Neural progenitor cell (in vitro differentiated cells): Measurements from ENCODE around the gene GATA6. TPM values are rescaled to one million over a fixed set of nuclear protein-coding genes. Genes with fewer than 3 reads are reported as not detected.

Experiments
- DNase-seq: peaks from one replicate; pipeline ENCODE4 v3.0.0-alpha.2; 2016; ENCODE audit warnings: low spot score
- H2AFZ ChIP-seq: fragments of 200-600 bp; sonication (generic); replicated peaks from 2 replicates; pipeline ENCODE4 v1.6.1; 2016; ENCODE audit warnings: antibody characterized with exemption
- H3F3A ChIP-seq: fragments of 200-600 bp; sonication (generic); 2 replicates; pipeline ENCODE4 v1.6.1; 2016; ENCODE audit warnings: antibody characterized with exemption, low read depth
- H3K27ac ChIP-seq: fragments of 200-600 bp; sonication (generic); 2 replicates; pipeline ENCODE4 v1.5.1; 2016; ENCODE audit warnings: mild to moderate bottlenecking
- H3K27me3 ChIP-seq: fragments of 200-600 bp; sonication (generic); 2 replicates; pipeline ENCODE4 v1.6.1; 2016; ENCODE audit warnings: mild to moderate bottlenecking, moderate library complexity
- H3K36me3 ChIP-seq: fragments of 200-600 bp; sonication (generic); 2 replicates; pipeline ENCODE4 v1.5.1; 2016
- H3K4me1 ChIP-seq: fragments of 200-600 bp; sonication (generic); 2 replicates; pipeline ENCODE4 v1.6.1; 2016; ENCODE audit warnings: mixed run types
- H3K4me2 ChIP-seq: fragments of 200-600 bp; sonication (generic); 2 replicates; pipeline ENCODE4 v1.6.1; 2016
- H3K4me3 ChIP-seq: fragments of 200-600 bp; sonication (generic); 2 replicates; pipeline ENCODE4 v1.5.1; 2016
- H3K79me2 ChIP-seq: fragments of 200-600 bp; sonication (generic); 2 replicates; pipeline ENCODE4 v1.6.1; 2016; ENCODE audit warnings: low read depth
- H3K9ac ChIP-seq: fragments of 200-600 bp; sonication (generic); 2 replicates; pipeline ENCODE4 v1.6.1; 2016
- H3K9me3 ChIP-seq: fragments of 200-600 bp; sonication (generic); 2 replicates; pipeline ENCODE4 v1.5.1; 2016; ENCODE audit warnings: low read depth
- H4K20me1 ChIP-seq: fragments of 200-600 bp; sonication (generic); 2 replicates; pipeline ENCODE4 v1.6.1; 2016; ENCODE audit warnings: low read depth
- H3K27ac Mint-ChIP-seq: 3 replicates; pipeline ENCODE4 v1.8.0; 2021; ENCODE audit warnings: mixed read lengths
- H3K27me3 Mint-ChIP-seq: 2 replicates; pipeline ENCODE4 v1.8.0; 2022; ENCODE audit warnings: low read depth, mild to moderate bottlenecking, inconsistent platforms, moderate library complexity, mixed read lengths; ENCODE audit not compliant: insufficient read depth
- H3K36me3 Mint-ChIP-seq: 3 replicates; pipeline ENCODE4 v1.8.0; 2021; ENCODE audit warnings: mixed read lengths
- H3K4me1 Mint-ChIP-seq: 3 replicates; pipeline ENCODE4 v1.8.0; 2021; ENCODE audit warnings: mixed read lengths
- H3K4me3 Mint-ChIP-seq: 3 replicates; pipeline ENCODE4 v1.8.0; 2021; ENCODE audit warnings: mild to moderate bottlenecking, moderate library complexity, mixed read lengths
- H3K9me3 Mint-ChIP-seq: 3 replicates; pipeline ENCODE4 v1.8.0; 2020; ENCODE audit warnings: mixed read lengths
- CTCF ChIP-seq: fragments of 200-600 bp; sonication (generic); IDR thresholded peaks from 2 replicates; pipeline ENCODE4 v1.5.1; 2017; ENCODE audit warnings: antibody characterized with exemption, mild to moderate bottlenecking
- EZH2 ChIP-seq: fragments of 200-600 bp; sonication (generic); IDR thresholded peaks from 2 replicates; pipeline ENCODE4 v1.6.1; 2017; ENCODE audit warnings: antibody characterized with exemption, mild to moderate bottlenecking, moderate library complexity
- EZH2phosphoT487 ChIP-seq: fragments of 200-600 bp; sonication (generic); IDR thresholded peaks from 2 replicates; pipeline ENCODE4 v1.6.1; 2017; ENCODE audit warnings: antibody characterized with exemption
- total RNA-seq: library from RNA; depleted of rRNA; stranded (reverse); fragments of >200 nt; gene quantifications from 2 replicates; pipeline ENCODE4 v1.2.3, GENCODE V29; 2015; ENCODE audit warnings: low replicate concordance

Gene GATA6
- total RNA-seq, 1 donor from 2014 or later = 0.26 TPM

GRCh38 chr18:22149710-22150109 lies 19.7 kb upstream of the GATA6 start:
- no peak overlapping the region for H3K27ac ChIP-seq
- Mint-ChIP-seq H3K9me3 (no peaks in the 10 kb centered on the region), H3K4me3 (no peak overlapping the region), H3K36me3 (no peaks in the 10 kb centered on the region), H3K27ac (no peak overlapping the region), H3K4me1 (no peaks in the 10 kb centered on the region), H3K27me3 (peaks cover 5% of the 10 kb centered on the region)
- no peaks in the 10 kb centered on the region for H3K9me3 ChIP-seq
- no peak for TF ChIP-seq EZH2phosphoT487
- no peak for TF ChIP-seq CTCF
- no peak for TF ChIP-seq EZH2
- no peak for DNase-seq
- H2AFZ ChIP-seq = no peak overlapping the region
- H4K20me1 ChIP-seq = no peaks in the 10 kb centered on the region
- no peaks in the 10 kb centered on the region for H3F3A ChIP-seq
- no peaks in the 10 kb centered on the region for H3K36me3 ChIP-seq
- peaks cover 57% of the 10 kb centered on the region for H3K27me3 ChIP-seq
- no peak overlapping the region for H3K4me2 ChIP-seq
- H3K4me1 ChIP-seq = no peaks in the 10 kb centered on the region
- H3K79me2 ChIP-seq = no peaks in the 10 kb centered on the region
- H3K4me3 ChIP-seq = no peak overlapping the region
- no peak overlapping the region for H3K9ac ChIP-seq

GRCh38 chr18:22152093-22152492 lies 17.3 kb upstream of the GATA6 start:
- no peaks in the 10 kb centered on the region for H3K36me3 ChIP-seq
- H3K4me2 ChIP-seq = no peak overlapping the region
- H4K20me1 ChIP-seq = no peaks in the 10 kb centered on the region
- no peak overlapping the region for H3K9ac ChIP-seq
- H3K36me3 Mint-ChIP-seq = no peaks in the 10 kb centered on the region
- DNase-seq = no peak
- no peak overlapping the region for H3K27ac Mint-ChIP-seq
- TF ChIP-seq EZH2 (no peak), EZH2phosphoT487 (no peak), CTCF (no peak)
- peaks cover 5% of the 10 kb centered on the region for H3K27me3 Mint-ChIP-seq
- no peaks in the 10 kb centered on the region for H3K9me3 ChIP-seq
- H3K4me3 Mint-ChIP-seq = no peak overlapping the region
- no peaks in the 10 kb centered on the region for H3K79me2 ChIP-seq
- peaks cover 71% of the 10 kb centered on the region for H3K27me3 ChIP-seq
- H3K4me1 ChIP-seq = no peaks in the 10 kb centered on the region
- no peaks in the 10 kb centered on the region for H3K4me1 Mint-ChIP-seq
- H3K9me3 Mint-ChIP-seq = no peaks in the 10 kb centered on the region
- H2AFZ ChIP-seq = no peak overlapping the region
- no peaks in the 10 kb centered on the region for H3F3A ChIP-seq
- no peak overlapping the region for H3K27ac ChIP-seq
- H3K4me3 ChIP-seq = no peak overlapping the region

GRCh38 chr18:22153428-22153827 lies 16.0 kb upstream of the GATA6 start:
- Mint-ChIP-seq H3K36me3 (no peaks in the 10 kb centered on the region), H3K4me3 (no peak overlapping the region), H3K27me3 (peaks cover 2% of the 10 kb centered on the region), H3K9me3 (no peaks in the 10 kb centered on the region), H3K4me1 (no peaks in the 10 kb centered on the region), H3K27ac (no peak overlapping the region)
- no peak for DNase-seq
- Histone ChIP-seq H3K4me1 (no peaks in the 10 kb centered on the region), H3K27me3 (peaks cover 73% of the 10 kb centered on the region), H4K20me1 (no peaks in the 10 kb centered on the region), H3K9ac (no peak overlapping the region), H3K36me3 (no peaks in the 10 kb centered on the region), H3K4me2 (no peak overlapping the region), H2AFZ (no peak overlapping the region), H3K9me3 (no peaks in the 10 kb centered on the region), H3F3A (no peaks in the 10 kb centered on the region), H3K79me2 (no peaks in the 10 kb centered on the region), H3K4me3 (no peak overlapping the region), H3K27ac (no peak overlapping the region)
- TF ChIP-seq EZH2phosphoT487 = no peak
- no peak for TF ChIP-seq CTCF
- no peak for TF ChIP-seq EZH2
